Bronchial epithelial cell (primary cell): ENCODE measurements around the gene CELA1. TPM values are rescaled to one million over a fixed set of nuclear protein-coding genes. Genes with fewer than 3 reads are reported as not detected.
"Not testable (repeated sequence)": the region's sequence is repeated elsewhere in the genome, so short reads cannot be mapped to it uniquely, and the experiment has no call there.

Experiments
- DNase-seq: peaks from one replicate; pipeline ENCODE4 v3.0.0-alpha.2; 2010; ENCODE audit warnings: low read depth
- FAIRE-seq: peaks from 2 replicates; lab custom pipeline; 2011; peaks lifted over from hg19 to GRCh38; lab: Jason Lieb, UNC
- H3K27me3 ChIP-seq: 2 replicates; pipeline ENCODE4 v1.5.1; 2011; ENCODE audit warnings: low read length; ENCODE audit not compliant: control insufficient read depth, insufficient read depth
- H3K36me3 ChIP-seq: 2 replicates; pipeline ENCODE4 v1.5.1; 2011; ENCODE audit warnings: low read length; ENCODE audit not compliant: control insufficient read depth, insufficient read depth
- H3K4me3 ChIP-seq: 2 replicates; pipeline ENCODE4 v1.5.1; 2011; ENCODE audit warnings: mild to moderate bottlenecking, low read depth, low read length, control low read depth
- total RNA-seq: library from RNA; depleted of rRNA; stranded (reverse); fragments of >200 nt; gene quantifications from 2 replicates; pipeline ENCODE4 v1.2.1, GENCODE V29; 2014
- TF ChIP-seq, protein P1 (sequence below): IDR thresholded peaks from 2 replicates; pipeline ENCODE4 v1.5.1; 2011; ENCODE audit warnings: mild to moderate bottlenecking, moderate library complexity, low read length, control low read depth, inconsistent platforms; ENCODE audit not compliant: insufficient read depth, severe bottlenecking

Gene CELA1
- total RNA-seq, 1 donor from 2014 or later, result not detected

DNA sequence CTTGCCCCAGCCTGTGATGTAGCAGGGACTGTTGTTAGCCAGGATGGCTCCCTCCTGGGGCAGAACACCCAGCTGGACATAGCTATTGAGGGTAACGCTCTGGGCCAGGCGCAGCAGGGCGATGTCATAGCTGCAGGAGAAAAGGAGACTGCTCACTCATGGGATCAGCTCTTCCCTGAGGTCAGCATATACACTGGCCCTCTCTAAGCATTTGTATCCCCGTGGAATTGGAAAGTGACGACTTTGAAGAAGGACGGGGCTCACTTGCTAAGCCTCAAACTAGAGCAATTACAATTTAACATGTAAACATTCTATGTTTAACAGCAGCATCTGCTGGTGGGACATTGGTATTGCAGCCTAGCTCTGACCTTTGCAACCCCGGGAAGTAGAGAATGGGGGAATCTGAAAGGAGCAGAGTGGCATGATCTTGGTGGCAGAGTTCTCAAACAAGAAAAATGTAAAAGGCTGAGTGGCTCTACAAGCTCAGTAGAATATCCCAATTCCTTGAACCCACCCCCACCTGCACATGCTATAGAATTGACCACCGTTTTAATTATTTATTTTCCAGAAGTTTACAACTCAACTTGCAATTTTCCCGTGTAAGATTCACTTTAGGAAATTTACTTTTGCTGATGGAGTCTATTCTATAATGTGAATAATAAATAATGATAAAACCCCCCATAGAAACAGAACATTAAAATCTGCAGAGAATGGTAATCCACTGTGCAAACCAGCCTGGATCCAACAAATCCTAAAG, 5.0 kb downstream of the CELA1 start:
- FAIRE-seq, result no peak
- DNase-seq, result peak; percentile 68
- TF ChIP-seq, protein P1, sequence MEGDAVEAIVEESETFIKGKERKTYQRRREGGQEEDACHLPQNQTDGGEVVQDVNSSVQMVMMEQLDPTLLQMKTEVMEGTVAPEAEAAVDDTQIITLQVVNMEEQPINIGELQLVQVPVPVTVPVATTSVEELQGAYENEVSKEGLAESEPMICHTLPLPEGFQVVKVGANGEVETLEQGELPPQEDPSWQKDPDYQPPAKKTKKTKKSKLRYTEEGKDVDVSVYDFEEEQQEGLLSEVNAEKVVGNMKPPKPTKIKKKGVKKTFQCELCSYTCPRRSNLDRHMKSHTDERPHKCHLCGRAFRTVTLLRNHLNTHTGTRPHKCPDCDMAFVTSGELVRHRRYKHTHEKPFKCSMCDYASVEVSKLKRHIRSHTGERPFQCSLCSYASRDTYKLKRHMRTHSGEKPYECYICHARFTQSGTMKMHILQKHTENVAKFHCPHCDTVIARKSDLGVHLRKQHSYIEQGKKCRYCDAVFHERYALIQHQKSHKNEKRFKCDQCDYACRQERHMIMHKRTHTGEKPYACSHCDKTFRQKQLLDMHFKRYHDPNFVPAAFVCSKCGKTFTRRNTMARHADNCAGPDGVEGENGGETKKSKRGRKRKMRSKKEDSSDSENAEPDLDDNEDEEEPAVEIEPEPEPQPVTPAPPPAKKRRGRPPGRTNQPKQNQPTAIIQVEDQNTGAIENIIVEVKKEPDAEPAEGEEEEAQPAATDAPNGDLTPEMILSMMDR, result peak; percentile 94
- H3K4me3 ChIP-seq, result no peak overlapping the region
- H3K36me3 ChIP-seq, result no peaks in the 10 kb centered on the region
- no peaks in the 10 kb centered on the region for H3K27me3 ChIP-seq

DNA sequence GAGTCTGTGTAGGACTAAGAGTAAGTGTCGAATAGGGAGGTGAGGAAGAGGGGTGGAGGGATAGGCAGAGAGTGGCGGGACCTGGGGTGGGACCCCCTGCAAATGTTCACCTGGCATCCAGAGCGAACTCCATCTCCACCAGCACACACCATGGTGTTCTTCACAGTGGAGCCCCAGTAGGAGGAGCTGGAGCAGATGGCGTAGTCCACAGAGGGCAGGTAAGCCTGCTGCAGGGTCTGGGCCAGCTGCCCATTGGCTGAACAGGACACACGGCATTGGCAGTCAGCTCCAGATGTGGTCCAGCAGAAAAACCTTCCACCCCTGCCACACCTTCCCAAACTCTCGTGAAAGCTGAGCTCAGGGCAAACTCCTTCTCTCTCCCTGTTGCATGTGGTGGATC, 6.7 kb downstream of the CELA1 start:
- no peaks in the 10 kb centered on the region for H3K27me3 ChIP-seq
- no peaks in the 10 kb centered on the region for H3K36me3 ChIP-seq
- DNase-seq (no peak), FAIRE-seq (no peak)
- H3K4me3 ChIP-seq, result no peak overlapping the region
- TF ChIP-seq, protein P1, result no peak

DNA sequence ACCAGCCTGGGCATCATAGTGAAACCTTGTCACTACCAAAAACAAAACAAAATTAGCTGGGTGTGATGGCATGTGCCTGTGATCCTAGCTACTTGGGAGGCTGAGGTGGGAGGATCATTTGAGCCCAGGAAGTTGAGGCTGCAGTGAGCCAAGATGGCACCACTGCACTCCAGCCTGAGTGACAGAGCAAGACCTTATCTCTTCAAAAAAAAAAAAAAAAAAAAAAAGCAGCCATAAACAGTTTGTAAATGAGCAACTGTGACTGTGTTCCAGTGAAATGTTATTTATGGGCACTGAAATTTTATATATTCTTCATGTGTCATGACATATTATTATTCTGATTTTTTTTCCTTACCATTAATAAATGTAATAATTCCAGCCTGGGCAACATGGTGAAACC, 9.1 kb downstream of the CELA1 start:
- FAIRE-seq, DNase-seq, H3K4me3 ChIP-seq, H3K27me3 ChIP-seq, H3K36me3 ChIP-seq: not testable (repeated sequence)

DNA sequence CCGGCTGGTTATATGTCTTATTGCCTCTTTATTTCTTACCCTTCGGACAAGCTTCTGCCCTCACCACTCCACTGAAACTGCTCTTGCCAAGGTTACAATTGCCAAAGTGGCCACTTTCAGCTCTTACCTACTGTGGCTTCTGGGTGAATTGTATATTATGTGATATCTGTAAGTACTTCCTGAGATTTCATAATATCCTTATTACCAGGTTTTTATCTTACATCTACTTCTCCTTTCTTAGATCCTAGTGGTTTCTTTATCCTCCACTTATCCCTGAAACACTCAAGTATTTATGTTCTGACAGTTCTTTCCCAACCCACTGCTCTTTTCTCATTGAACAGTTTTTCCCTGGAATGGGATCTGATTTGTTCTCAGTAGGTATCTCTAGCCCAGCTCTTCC, 10.5 kb downstream of the CELA1 start:
- no peaks in the 10 kb centered on the region for H3K27me3 ChIP-seq
- FAIRE-seq, result no peak
- TF ChIP-seq, protein P1, result no peak
- no peaks in the 10 kb centered on the region for H3K36me3 ChIP-seq
- H3K4me3 ChIP-seq, result no peak overlapping the region
- no peak for DNase-seq

DNA sequence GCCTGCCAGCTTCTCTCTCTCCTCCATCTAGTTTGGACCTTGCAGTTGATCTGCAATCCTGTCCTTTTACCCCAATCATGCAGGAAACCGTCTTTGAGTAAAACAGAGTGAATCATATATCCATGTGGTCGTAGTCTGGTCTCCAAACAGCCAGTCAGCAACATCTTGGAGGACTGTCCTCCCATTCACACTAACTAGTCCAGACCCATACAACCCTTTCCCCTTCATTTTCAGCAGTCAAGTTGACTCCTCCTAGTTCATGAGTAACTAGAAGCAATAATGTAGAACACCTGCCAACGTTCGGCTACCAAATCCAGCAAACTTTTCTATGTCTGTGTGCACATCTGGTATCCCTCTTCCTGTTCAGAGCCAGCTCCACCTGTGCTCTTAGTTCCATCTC, 11.7 kb downstream of the CELA1 start:
- Histone ChIP-seq H3K4me3 (no peak overlapping the region), H3K27me3 (no peaks in the 10 kb centered on the region), H3K36me3 (no peaks in the 10 kb centered on the region)
- DNase-seq, result peak; percentile 56
- TF ChIP-seq, protein P1, result no peak
- FAIRE-seq, result no peak

DNA sequence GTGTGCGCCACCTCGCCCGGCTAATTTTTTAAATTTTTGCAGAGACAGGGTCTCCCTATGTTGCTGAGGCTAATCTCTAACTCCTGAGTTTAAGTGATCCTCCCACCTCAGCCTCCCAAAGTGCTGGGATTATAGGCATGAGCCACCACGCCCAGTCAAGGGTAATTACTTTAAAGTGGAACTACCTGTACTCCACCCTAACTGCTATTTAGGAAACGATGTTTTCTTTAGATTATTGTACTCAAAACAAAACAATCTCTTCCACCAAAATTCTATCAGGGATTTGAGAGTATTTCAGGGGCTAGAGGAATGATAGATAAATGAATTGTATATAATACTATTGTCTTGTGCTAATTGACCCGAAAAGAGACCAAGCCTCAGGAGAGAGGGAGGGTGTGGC, 12.9 kb downstream of the CELA1 start:
- no peaks in the 10 kb centered on the region for H3K27me3 ChIP-seq
- TF ChIP-seq, protein P1, result no peak
- no peak for DNase-seq
- no peaks in the 10 kb centered on the region for H3K36me3 ChIP-seq
- H3K4me3 ChIP-seq, result no peak overlapping the region
- no peak for FAIRE-seq
